Measurements from ENCODE around the gene ADCY9. TPM values are rescaled to one million over a fixed set of nuclear protein-coding genes. Genes with fewer than 3 reads are reported as not detected.

Gene ADCY9
- total RNA-seq, 1 experiment from 2014 or later = 9.8 TPM

GRCh38 chr16:4008116-4008515 is 108.1 kb downstream of the ADCY9 start:
- Histone ChIP-seq H4K20me1 (ENCODE audit: insufficient read depth) (no peaks in the 10 kb centered on the region), H3K9me2 (ENCODE audit: insufficient read depth) (no peaks in the 10 kb centered on the region), H3K9ac (ENCODE audit: low read length) (no peak overlapping the region), H2AFZ (ENCODE audit: low read depth, low read length, poor library complexity, severe bottlenecking) (no peak overlapping the region), H3K36me3 (ENCODE audit: control insufficient read depth in 1 of 2, insufficient read depth in 2 of 2, low read length in 2 of 2) (no peaks in the 10 kb centered on the region), H3K79me2 (ENCODE audit: insufficient read depth, low read length) (no peaks in the 10 kb centered on the region), H3K4me1 (ENCODE audit: control insufficient read depth in 1 of 2, insufficient read depth in 2 of 2, low read length in 2 of 2) (peaks cover 0 to 3% of the 10 kb centered on the region in 2 experiments; a peak in 1 of 4 replicates), H3K27me3 (ENCODE audit: insufficient read depth, low read length) (no peaks in the 10 kb centered on the region), H3K4me2 (ENCODE audit: low read length) (no peak overlapping the region), H3K27ac (ENCODE audit: low read depth, low read length) (no peak overlapping the region), H3K9me3 (ENCODE audit: control insufficient read depth in 1 of 2, insufficient read depth in 1 of 2, low read depth in 1 of 2, low read length in 2 of 2) (no peaks in the 10 kb centered on the region), H3K4me3 (replicated peaks in 1 of 2; ENCODE audit: low read depth in 1 of 2, low read length in 2 of 2) (no peak overlapping the region)
- no peak for DNase-seq (ENCODE audit: low read depth, low spot score)
- intact Hi-C loops (cut with micrococcal nuclease) = no loop called here
- BruUV-seq (replicated peaks) = no TSS peak
- ChIA-PET POLR2A (no interaction called here), CTCF (no interaction called here), RAD21 (ENCODE audit: low non-redundant PET in 1 of 2, low total read pairs in 2 of 2, uncharacterized antibody in 2 of 2, unreplicated experiment in 2 of 2) (no interaction called here)
- no peak for ATAC-seq
- TF ChIP-seq EGR1 (IDR thresholded peaks at IDR 0.05; ENCODE audit: low read depth) = no peak
- TF ChIP-seq EZH2 (IDR thresholded peaks at IDR 0.05) = no peak
- no peak for TF ChIP-seq SIN3A (IDR thresholded peaks at IDR 0.05; ENCODE audit: low read depth)

- Histone ChIP-seq H3K4me2 (ENCODE audit: low read length) (no peak overlapping the region), H3K9me2 (ENCODE audit: insufficient read depth) (no peaks in the 10 kb centered on the region), H3K27me3 (ENCODE audit: insufficient read depth, low read length) (no peaks in the 10 kb centered on the region), H3K4me3 (replicated peaks in 1 of 2; ENCODE audit: low read depth in 1 of 2, low read length in 2 of 2) (no peak overlapping the region), H3K36me3 (ENCODE audit: control insufficient read depth in 1 of 2, insufficient read depth in 2 of 2, low read length in 2 of 2) (no peaks in the 10 kb centered on the region), H3K4me1 (ENCODE audit: control insufficient read depth in 1 of 2, insufficient read depth in 2 of 2, low read length in 2 of 2) (peaks cover 0 to 3% of the 10 kb centered on the region in 2 experiments; a peak in 1 of 4 replicates), H3K79me2 (ENCODE audit: insufficient read depth, low read length) (no peaks in the 10 kb centered on the region), H3K27ac (ENCODE audit: low read depth, low read length) (no peak overlapping the region), H3K9me3 (ENCODE audit: control insufficient read depth in 1 of 2, insufficient read depth in 1 of 2, low read depth in 1 of 2, low read length in 2 of 2) (no peaks in the 10 kb centered on the region), H4K20me1 (ENCODE audit: insufficient read depth) (no peaks in the 10 kb centered on the region), H2AFZ (ENCODE audit: low read depth, low read length, poor library complexity, severe bottlenecking) (no peak overlapping the region), H3K9ac (ENCODE audit: low read length) (no peak overlapping the region)
- ATAC-seq (no peak), DNase-seq (ENCODE audit: low read depth, low spot score) (no peak)
- BruUV-seq (replicated peaks) = no TSS peak
- intact Hi-C loops (cut with micrococcal nuclease) = no loop called here
- ChIA-PET RAD21 (ENCODE audit: low non-redundant PET in 1 of 2, low total read pairs in 2 of 2, uncharacterized antibody in 2 of 2, unreplicated experiment in 2 of 2) (no interaction called here), CTCF (no interaction called here), POLR2A (no interaction called here)
- no peak for TF ChIP-seq SIN3A (IDR thresholded peaks at IDR 0.05; ENCODE audit: low read depth)
- no peak for TF ChIP-seq RAD21 (IDR thresholded peaks at IDR 0.05; ENCODE audit: low read depth)
- TF ChIP-seq FOSL1 (IDR thresholded peaks at IDR 0.05; ENCODE audit: low read depth) = no peak
- TF ChIP-seq MAX (IDR thresholded peaks at IDR 0.05) = no peak
- no peak for TF ChIP-seq CTCF (IDR thresholded peaks at IDR 0.05 in 2 of 3, conservative IDR thresholded peaks at IDR 0.05 in 1 of 3; ENCODE audit: borderline replicate concordance in 1 of 3, insufficient read depth in 1 of 3, low read depth in 2 of 3, low read length in 2 of 3)
- TF ChIP-seq ZBTB33 (IDR thresholded peaks at IDR 0.05; ENCODE audit: extremely low read depth, insufficient replicate concordance, low read length) = no peak
- no peak for TF ChIP-seq JUND (IDR thresholded peaks at IDR 0.05)
- no peak for TF ChIP-seq POLR2A (IDR thresholded peaks at IDR 0.05; ENCODE audit: borderline replicate concordance, extremely low read depth, insufficient read depth, insufficient read length)
- TF ChIP-seq POLR2AphosphoS5 (IDR thresholded peaks at IDR 0.05; ENCODE audit: low read depth, low read length) = no peak
- TF ChIP-seq CEBPB (IDR thresholded peaks at IDR 0.05; ENCODE audit: low read depth) = no peak
- TF ChIP-seq CBX3 (IDR thresholded peaks at IDR 0.05; ENCODE audit: low read depth) = no peak
- TF ChIP-seq SRF (IDR thresholded peaks at IDR 0.05; ENCODE audit: low read depth) = no peak
Measured at GRCh38 chr16:4006397-4006999, 109.7 kb downstream of the ADCY9 start.

All from HCT116 (cell line).